ENCODE data around the gene SYNPO2L.
"Not testable (repeated sequence)": the region's sequence is repeated elsewhere in the genome, so short reads cannot be mapped to it uniquely, and the experiment has no call there.

Gene SYNPO2L

DNA sequence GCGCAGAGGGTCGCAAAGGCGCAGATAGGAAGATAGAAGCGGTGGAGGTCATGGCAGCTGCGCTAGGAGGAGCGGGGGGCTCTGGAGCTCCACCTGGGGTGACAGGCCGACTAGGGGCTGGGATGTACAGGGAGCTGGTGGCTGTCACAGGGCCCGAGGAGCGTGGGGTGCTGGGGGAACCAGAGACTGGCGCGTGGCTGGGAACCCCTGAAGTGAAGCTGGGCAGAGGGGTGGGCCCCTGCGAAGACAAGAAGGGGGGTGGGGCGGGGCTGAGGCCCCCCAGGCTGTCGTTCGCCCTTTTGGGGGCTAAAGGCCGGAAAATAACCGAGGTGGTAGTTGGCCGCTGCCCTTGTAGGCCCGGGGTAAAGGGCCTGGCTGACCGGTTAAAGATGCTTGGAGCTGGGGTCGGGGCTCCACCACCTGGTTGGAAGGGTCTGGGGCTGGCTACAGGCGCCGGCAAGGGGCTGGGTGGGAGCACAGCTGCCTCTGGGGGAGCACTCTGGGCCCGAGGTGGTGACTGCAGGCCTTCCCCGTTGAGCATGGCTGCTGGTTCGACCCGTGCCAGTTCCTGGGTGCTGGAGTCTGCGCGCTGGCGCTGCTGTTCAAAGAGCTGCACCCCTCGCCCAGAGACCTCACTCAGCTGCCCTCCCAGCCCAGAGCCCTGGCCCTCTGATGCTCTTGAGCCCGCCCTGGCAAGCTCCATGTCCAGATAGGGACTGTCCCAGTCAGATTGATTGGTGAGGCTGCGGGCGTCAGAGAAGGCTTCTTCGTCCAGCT is 7.8 kb downstream of the SYNPO2L start:
- DNase-seq: no peak

DNA sequence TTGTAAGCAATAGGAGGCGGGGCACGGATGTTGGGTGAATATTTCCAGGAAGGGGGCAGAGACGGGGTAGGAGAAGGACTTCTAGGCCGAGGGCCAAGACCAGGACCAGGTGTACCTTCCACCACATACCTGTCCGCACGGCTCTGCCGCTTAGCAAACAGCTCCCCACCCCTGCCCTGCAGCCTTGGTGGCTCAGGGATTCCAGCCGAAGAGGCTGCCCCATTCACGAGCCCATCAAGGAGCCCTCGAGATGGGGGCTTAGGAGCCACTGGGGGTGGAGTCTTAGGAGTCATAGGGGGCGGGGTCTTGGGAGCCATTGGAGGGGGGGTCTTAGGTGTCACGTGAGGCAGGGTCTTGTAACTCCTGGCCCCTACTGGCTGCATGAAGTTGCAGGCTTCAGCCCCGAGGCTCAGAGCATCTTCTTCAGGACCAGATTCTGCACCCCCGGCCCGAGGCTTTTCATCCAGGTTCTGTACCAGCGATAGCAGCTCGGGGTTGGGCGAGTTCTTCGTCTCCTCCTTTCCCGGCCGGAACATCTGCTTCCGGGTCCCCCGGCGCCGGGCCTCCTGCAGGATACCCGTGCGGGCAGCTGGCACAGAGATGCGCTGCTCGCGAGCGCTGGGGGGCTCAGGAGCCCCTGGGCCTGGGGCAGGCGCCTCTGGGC is 8.5 kb downstream of the SYNPO2L start:
- no peak for DNase-seq

DNA sequence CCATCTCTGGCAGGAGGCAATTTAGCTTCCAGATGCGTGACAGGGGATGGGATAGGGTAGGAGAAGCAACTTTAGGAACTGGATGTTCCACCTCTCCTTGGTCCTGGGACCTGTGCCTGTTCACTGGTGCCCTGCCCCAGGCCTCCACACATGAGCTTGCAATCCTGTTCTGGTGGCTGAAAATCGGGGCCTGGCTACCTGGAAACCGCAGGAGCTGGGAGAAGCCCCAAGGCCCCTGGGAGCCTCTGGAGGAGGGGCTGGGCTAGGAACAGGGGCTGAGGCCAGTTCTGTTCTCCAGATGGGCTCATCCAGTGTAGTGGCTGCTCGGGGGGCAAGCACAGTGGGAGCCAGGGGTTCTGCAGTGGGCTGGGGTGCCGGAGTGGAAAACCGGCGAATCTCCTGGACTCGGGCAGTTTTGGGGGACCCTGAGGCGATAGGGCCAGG is 9.2 kb downstream of the SYNPO2L start:
- DNase-seq: no peak

DNA sequence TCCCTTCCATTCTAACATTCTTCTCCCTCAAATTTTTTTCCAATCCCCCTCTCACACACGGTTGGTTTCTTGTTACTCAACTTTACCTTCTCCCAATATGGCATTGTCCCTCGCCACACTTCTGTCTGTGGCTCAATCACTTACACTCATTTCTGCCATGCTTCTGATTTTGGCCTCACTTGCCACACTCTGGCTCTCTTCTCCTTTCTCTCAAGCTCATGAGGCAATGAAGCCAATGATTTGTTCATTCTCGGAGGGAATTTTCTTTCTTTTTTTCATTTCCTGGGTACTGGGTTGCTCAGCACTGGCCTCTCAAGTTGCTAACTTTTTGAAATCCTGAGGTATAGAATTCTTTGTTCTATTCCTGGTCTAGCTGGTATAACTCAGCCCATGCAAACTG is 10.6 kb downstream of the SYNPO2L start:
- DNase-seq: no peak

DNA sequence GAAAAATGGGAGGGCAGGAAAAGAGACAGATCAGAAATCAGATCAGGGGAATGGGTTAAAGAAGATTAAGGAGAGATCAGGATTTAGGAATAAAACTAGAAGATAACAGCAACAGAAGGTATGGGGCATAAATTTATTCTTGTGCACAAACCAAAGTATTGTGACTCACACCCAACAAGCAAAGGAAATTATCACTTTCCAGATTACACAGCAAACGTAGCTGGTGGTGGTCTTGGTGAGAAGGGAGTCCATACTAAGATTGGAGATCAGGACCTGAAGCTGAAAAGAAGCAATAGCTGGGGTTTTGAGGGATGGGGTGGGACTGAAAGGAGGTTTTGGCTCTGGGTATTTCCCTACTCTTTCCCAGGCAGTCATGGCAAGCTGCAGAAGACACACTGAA is 11.1 kb downstream of the SYNPO2L start:
- no peak for DNase-seq

DNA sequence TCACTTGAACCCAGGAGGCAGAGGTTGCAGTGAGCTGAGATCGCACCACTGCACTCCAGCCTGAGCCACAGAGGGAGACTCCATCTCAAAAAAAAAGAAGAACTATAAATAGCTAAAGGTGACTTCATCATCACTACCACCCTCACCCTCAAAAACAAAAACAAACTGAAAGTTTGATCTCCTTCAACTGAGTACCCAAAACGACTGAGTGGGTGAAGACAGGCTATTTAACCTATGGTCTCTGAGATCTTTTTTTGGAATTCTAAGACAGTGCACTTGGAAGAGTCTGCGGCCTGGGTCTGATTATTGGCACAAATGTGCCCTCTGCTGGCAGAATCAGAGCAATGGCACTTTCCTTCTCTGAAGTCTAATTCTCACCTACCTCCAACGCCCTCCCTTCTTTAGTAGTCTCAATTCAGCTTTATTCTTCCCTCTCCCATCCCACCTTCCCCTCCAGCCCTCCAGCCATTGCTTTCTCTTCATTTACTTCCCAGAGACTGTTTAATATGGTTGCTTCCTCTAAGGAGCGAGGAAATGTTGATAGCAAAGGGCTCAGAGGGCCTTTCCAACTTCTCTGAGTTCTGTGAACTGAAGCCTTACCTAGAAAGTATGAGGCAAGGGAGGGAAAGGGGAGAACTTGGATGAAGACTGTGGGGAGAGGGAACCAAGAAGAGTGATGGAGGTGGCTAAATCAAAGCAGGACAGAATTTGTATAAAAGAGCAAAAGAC is 11.7 kb downstream of the SYNPO2L start:
- peak; percentile 67 for DNase-seq

DNA sequence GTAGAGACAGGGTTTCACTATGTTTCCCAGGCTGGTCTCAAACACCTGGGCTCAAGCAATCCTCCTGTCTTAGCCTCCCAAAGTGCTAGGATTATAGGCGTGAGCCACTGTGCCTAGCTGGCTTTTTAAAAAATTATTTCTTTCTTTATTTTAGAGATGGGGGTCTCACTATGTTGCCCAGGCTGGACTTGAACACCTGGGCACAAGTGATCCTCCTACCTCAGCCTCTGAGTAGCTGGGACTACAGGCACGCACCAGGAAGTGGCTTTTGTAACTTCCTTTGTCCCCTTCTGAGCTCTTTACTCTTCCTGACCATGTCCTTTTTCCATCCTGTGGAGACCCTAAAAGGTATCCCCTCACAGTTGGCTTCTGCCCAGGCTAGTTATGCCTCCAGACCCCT is 12.5 kb downstream of the SYNPO2L start:
- DNase-seq: no peak

DNA sequence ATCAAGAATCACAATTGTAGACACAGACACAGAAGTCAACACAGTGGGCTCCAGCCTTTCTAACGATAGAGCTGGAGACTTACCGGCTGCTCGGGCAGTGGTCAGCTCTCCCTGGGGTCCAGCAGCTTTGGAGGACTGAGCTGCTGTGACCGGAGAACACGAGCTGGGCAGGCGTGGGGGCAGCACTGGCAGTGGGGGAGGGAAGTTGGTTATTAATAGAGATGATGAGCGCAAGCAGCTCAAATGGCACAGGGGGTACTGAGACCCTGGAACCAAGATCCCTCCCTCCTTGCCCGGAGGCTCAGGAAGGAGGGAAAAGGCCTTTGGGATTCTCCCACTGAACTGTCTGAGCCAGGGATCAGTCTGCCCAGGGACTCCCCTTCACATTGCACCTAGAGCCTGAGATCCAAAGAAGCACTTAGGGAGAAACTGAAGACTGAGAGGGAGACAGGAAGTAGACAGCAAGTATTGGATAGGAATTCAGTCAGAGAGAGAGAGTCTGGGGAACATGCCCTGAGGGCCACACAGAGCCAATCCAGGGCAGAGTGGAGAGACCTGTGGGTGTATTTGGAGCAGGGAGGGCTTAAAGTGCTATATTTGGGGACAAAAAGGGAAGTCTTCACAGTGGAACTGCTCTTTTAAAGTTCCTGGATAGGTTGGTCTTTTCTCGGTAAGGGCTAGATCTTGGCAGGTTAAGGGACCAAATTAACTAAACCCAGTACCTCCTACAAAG is 14.3 kb downstream of the SYNPO2L start, which contains the start of gene MYOZ1:
Gene MYOZ1 (minus strand): TSS at position 147 of the 733 bp plus-strand sequence. CDS start 1,457 bp downstream, outside the sequence.
- no peak for DNase-seq

DNA sequence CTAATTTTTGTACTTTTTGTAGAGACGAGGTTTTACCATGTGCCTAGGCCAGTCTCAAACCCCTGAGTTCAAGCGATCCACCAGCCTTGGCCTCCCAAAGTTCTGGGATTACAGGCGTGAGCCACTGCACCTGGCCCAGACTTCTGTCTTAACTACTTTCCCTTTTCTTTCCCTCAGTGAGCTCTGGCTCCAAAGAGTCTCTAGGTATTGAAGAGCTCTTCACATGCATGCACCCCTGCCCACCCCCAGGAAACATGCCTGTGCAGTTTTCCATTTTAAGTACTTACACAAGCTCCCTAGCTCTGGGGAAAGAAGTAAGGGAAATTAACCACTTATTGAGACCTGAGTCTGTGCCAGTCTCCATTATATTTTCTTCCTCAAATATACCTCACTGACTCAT is 16.5 kb downstream of the SYNPO2L start:
- DNase-seq: no peak

DNA sequence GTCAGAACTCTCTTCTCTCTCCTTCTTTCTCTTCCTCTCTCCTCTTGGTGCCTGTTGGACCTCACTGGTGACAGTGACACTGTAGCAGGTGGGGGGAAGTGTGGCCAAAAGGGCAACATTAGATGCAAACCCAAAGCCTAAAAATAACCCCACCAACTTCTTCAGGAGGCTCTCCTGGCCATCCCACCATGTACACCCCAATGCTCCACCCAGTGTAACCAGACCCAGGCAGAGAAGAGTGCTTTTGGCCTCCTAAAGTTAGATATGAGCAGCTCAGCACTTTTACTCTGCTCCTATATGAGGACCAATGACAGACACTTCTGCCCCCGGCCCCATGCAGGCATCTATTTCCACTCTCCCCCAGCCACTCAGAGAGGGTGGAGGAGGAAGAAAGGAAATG is 20.0 kb downstream of the SYNPO2L start:
- DNase-seq: no peak

DNA sequence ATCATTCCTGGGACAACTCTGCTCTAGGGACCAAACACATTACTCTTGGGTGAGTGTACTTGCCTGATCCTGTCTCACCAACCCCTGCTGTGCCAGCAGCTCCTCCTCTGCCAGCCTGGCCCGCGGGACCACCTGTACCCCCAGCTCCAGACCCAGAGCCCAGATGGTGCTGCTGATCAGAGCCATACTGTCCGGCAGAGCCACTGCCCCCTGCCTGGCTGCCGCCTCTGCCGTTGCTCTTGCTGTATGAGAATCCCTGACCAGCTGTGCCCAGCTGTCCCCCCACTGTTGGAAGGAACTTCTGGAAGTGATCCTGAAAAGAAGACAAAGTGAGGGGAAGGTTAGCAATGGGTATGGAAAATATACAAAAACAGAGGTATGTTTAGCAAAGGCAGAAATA is 21.4 kb downstream of the SYNPO2L start:
- DNase-seq: no peak

DNA sequence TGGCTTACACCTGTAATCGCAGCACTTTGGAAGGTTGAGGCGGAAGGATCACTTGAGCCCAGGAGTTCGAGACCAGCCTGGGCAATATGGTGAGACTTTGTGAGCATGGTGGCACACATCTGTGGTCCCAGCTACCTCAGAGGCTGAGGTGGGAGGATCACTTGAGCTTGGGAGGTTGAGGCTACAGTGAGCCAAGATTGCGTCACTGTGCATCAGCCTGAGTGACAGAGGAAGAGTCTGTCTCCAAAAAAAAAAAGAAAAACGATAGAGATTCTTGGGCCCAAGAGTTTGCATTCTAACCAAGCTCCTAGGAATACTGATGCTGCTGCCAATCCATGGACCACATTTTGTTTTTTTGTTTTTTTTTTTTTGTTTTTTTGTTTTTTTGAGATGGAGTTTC is 26.7 kb downstream of the SYNPO2L start:
- no peak for DNase-seq

DNA sequence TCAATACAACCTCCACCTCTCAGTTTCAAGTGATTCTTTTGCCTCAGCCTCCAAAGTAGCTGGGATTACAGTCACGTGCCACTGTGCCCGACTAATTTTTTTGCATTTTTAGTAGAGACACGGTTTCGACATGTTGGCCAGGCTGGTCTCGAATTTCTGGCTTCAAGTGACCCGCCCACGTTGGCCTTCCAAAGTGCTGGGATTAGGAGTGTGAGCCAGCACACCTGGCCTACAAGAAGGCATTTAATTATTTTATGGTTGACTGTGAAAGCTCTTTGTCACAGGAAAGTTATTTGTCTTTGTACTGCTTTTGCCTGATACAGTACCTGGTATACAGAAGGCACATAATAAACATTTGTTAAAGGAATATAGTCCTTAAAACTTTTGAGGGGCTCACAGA is 27.4 kb downstream of the SYNPO2L start:
- DNase-seq: no peak

DNA sequence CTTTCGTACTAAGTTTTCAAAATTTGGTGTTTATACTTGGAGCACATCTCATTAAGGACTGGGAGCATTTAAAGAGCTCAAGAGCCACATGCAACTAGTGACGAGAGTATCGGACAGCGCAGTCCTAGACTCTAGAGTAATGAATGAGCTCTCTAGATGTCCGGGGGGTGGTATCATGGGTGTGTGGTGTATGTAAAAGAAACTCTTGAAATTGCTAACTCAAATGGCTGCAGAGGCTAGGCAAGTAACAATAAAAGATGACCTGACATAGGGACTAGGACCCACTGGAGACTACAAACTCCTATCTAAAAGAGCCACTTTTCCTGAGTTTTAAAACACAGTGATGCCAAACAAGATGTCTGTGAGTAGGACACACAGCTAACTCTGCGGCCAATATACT is 28.5 kb downstream of the SYNPO2L start:
- no peak for DNase-seq

DNA sequence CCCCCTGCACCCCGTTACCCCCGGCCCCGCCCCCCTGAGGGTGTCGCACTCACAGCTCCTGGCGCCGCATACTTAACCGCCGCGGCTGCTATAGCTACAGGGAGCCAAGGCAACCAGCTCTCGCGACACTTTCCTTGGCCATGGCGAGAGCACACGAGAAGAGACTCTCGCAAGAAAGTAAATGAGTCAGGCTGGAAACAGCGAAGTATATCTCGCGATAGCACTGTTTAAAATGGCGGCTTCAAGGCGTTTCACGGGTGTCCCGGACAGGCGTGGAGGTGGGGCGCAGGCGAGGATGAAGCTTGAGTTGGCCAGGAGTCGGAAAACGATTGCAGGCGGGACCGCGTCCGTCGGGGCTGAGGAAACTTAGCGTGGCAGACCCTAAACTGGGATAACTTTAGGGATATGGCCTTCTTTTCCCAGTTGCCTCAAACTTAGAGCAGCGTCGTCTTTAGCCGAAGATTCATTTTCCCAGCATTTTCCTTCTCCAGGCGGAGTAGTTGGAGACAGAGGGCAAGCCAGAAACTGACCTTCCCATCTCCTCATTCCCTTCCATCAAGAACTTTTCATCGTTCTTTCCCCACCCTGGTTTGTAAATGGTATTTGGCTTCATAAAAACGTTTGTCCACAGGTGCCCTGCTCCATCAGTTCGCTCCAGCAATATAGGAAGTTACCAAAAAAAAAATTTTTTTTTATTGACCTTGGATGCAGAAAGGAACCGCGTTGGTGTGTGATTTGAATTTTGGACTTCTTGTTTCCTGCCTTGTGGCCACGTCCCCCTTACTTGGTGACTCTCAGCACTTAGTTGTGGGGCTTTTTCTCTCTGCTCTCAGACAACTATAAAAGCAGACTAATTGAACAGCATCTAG is 29.7 kb downstream of the SYNPO2L start:
- DNase-seq: peak; percentile 98

DNA sequence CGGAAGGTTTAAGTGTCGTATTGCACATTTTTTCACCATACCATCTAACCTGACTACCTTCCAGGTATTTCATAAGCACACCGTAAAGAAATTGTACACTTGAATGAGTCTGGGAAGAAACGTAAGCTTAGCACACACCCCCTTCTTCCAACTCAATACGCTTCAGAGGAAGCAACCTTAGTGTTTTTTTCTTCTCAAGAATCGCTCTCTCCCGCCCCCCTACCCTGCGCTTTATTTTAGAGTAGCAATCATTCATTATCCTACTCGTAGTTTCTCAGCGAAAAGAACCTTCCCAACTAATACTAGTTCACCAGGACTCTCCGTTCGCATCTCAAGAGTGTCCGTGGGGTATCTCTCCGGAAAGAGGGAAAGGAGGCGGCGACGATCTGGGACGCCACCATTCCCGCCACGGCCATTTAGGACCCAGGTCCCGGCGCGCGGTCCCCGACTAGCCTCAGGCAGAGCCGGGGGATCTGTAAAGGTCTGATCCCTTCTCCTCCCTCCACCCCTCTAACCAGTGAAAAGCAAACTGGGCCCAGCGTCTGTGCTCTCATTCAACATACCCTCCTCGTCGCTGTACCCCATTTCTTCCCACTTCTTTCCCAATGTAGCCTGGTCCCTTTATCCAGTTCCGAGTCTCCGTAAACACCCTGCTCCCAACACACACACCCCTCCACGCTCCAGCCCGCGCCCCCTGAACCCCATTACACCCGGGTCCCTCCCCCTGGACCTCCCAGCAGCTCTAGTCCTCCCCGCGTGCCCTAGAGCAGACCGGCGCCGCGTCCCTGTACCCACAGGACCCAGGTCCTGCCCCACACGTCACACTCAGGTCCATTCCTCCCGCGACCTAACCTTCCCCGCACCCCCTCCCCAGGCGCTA is 30.6 kb downstream of the SYNPO2L start:
- DNase-seq: peak; percentile 20

DNA sequence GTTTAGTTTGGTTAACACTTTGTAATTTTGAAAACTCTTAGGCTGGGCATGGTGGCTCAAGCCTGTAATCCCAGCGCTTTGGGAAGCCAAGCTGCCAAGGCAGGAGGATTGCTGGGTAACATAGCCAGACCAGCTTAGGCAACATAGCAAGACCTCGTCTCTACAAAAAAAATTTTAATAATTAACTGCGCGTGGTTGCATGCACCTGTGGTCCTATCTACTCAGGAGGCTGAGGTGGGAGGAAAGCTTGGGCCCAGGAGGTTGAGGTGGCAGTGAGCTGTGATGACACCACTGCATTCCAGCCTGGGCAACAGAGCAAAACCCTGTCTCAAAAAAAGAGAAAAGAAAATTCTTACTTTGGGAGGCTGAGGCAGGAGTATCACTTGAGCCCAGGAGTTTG is 32.8 kb downstream of the SYNPO2L start:
- no peak for DNase-seq

DNA sequence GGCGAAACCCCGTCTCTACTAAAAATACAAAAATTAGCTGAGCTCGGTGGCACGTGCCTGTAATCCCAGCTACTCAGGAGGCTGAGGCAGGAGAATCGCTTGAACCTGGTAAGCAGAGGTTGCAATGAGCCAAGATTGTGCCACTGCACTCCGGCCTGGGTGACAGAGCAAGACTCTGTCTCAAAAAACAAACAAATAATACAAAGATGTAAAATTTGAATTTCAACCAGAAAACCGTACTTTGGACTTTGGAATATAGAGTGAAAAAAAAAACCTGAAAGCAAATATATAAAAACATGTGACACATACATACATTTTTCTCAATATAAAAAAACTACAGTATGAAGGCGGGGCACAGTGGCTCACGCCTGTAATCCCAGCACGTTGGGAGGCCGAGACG is 34.9 kb downstream of the SYNPO2L start:
- not testable (repeated sequence) for DNase-seq

DNA sequence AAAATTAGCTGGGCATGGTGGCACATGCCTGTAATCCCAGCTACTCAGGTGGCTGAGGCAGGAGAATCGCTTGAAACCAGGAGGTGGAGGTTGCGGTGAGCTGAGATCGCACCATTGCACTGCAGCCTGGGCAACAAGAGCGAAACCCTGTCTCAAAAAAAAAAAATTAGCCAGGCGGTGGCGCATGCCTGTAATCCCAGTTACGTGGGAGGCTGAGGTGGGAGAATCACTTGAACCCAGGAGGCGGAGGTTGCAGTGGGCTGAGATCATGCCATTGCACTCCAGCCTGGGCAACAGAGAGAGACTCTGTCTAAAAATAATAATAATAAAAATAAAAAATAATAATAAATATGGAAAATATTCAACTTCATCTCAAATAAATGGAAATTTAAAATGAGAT is 38.7 kb downstream of the SYNPO2L start:
- not testable (repeated sequence) for DNase-seq

DNA sequence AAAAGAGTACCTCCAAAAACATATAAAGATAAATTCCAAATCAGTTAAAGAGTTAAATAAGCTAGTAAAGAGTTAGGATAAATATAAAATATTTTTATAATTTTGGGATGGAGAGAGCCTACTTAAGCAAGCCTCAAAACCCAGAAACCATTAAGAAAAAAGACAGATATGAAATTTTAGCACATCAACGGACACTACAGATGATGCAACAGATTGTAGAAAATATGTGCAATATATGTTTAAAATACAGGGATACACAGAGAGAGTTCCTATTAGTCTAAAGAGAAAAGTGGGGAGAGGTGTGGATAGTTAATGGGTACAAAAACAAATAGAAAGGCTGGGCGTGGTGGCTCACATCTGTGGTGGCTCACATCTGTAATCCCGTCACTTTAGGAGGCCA is 41.1 kb downstream of the SYNPO2L start:
- DNase-seq: no peak

DNA sequence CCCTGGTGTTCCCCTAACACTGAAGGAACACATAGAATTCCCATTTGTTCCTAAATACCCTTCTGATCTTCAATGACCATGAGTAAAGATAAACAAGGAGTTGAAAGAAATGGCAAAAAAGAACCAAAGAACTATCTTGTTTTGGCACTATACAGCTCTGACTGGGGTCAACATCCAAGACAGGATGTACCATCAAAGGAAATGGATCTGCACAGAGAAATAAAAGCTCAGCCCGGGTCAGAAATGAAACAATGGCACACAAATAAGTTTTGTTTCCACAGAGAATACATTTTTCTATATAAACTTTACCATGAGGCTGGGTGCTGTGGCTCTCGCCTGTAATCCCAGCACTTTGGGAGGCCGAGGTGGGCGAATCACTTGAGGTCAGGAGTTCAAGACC is 46.7 kb downstream of the SYNPO2L start:
- no peak for DNase-seq

All from HCEC 1CT (cell line).